ENCODE measurements around the gene SNX30. TPM values are rescaled to one million over a fixed set of nuclear protein-coding genes. Genes with fewer than 3 reads are reported as not detected.

The SNX30 gene
- total RNA-seq, 1 experiment from 2014 or later: 7.9 TPM

DNA sequence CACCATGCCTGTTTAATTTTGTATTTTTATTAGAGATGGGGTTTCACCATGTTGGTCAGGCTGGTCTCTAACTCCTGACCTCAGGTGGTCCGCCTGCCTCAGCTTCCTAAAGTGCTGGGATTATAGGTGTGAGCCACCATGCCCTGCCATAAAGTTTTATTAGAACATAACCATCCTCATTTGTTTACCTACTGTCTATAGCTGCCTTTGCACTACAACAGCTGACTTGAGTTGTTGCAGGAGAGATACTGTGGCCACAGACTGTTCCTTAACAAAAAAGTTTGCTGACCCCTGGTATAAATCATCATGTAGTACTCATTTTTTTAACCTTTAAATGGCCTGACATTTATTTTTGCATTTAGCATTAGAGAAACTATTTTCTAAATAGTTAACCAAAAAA is 31.7 kb downstream of the SNX30 start:
- DNase-seq (ENCODE audit: low read depth): no peak

DNA sequence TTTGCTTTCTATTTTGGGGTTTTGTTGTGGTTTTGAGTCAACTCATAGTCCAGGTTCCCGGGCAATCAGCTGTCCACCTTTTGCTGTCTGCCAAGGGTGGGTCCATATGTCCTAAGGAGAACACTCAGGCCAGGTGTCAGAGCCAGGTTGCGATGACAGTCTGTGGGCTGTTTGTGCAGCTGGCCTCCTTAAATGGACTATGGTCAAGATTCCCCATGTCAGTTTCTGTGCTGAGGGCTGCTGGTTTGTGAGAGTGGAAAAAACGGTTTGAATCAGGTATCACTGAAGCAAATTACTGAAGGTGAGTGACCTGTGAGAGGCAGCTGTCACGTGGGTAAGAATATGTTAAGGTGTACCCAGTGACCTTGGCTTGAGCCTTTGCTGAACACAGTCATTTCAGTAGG is 33.0 kb downstream of the SNX30 start:
- DNase-seq (ENCODE audit: low read depth): peak; percentile 12

DNA sequence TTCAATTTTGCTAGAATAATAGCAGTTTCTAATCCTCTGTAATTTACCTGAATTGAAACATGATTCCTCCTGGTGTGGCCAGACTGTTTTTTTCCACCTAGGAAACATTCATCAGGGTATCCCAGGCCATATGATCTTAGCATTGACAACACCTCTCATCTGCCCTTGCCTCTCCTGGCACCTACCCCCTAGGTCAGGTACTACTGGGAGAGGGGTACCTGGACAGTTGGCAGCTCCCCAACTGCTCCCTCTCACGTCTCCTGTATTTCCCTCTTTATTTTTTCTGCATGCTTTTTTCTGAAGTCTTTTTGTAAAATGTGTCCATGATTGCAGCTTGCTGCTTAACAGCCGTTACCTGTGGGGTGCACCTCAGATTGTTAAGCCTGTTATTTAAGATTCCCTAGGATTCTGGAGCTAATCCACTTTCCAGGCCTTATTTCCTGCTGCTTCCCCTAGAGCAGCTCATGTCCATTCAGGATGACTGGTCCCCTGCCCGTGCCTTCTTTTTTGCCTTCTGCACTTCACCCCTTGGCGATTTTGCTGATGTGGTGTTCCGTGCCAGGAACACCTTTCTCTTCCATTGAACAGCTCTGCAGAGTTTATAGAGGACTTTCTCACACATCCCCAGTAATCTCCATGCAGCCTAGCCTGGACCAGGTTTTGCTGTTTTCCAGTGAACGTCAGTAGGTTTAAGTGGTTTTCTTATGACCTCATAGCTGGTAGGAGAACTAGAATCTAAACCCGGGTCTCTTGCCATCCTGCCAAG is 33.6 kb downstream of the SNX30 start:
- peak; percentile 7 for DNase-seq (ENCODE audit: low read depth)

DNA sequence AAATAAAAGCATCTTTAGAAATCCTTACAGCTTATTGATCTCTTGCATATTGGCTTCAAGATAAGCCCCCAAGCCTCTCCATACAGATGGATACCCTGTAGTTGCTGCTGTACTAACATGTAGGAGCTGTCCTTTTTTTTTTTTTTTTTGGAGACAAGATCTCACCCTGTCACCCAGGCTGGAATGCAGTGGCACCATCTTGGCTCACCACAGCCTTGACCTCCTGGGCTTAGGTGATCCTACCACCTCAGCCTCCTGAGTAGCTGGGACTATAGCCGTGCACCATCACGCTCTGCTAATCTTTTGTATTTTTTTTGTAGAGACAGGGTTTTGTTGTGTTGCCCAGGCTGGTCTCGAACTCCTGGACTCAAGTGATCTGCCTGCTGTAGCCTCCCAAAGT is 35.4 kb downstream of the SNX30 start:
- no peak for DNase-seq (ENCODE audit: low read depth)

DNA sequence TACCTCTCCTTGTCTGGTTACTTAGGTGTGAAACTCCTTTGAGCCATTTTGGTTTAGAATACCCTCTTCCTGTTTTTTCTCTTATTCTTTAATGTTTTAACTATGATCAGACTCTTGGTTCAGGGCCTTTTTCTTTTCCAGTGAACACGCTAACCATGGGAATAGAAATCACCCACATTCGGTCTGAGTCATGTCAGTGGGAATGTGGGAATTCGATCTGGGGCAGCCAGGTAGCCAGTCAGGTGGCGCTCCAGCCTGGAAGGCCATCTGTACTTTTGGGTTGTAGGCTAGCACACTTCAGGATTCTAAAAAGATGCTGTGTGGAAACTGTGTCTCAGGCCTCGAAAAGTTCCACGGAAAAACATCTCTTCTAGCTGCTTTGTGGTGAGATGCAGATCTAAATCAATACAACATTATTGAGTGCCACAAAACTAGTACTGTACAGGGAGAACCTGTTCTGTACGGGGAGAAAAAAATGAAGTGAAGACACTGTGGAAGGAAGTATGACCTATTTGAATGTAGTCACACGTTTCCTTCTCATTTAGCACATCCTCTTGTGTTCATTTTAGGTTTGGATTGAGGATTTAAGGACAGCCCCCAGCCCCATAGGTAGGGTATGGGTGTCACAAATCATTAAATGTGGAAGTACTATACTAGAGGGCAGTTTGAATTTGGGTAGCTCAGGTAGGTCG is 36.4 kb downstream of the SNX30 start:
- no peak for DNase-seq (ENCODE audit: low read depth)

DNA sequence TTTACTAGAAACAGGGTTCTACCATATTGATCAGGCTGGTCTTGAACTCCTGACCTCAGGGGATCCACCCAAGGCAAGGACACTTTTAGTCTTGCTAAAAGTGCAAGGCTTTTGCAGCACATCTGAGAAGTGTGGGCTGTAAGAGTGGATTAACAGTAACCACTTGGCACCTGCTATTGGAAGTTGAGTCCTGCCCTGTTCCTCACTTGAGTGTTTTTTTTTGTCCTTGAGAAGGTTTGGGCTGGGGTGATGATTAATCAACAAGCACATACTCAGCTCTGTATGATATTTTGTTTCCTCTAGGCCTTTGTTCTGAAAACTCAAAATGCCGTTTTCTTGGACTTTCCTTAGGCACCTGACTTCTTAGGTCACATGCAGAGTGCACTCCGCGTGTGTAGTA is 37.4 kb downstream of the SNX30 start:
- DNase-seq (ENCODE audit: low read depth): peak; percentile 9

DNA sequence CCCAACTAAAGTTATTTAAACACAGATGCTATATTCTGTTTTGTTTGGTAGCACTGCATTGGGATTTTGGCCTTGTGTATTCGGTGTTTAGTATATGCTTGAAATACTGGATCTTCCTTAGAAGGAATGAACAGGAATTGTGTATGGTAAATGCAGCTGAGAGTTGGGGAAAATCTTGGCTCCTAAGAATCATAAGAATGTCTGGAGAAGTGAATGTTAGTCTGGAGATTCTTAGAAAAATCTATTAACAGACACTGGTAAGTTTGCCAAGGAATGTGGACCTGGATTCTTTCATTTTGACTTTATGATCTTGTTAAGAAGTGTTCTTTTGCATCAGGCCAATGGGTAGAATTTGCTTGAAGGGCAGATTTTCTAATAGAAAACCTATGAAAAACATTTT is 38.9 kb downstream of the SNX30 start:
- no peak for DNase-seq (ENCODE audit: low read depth)

DNA sequence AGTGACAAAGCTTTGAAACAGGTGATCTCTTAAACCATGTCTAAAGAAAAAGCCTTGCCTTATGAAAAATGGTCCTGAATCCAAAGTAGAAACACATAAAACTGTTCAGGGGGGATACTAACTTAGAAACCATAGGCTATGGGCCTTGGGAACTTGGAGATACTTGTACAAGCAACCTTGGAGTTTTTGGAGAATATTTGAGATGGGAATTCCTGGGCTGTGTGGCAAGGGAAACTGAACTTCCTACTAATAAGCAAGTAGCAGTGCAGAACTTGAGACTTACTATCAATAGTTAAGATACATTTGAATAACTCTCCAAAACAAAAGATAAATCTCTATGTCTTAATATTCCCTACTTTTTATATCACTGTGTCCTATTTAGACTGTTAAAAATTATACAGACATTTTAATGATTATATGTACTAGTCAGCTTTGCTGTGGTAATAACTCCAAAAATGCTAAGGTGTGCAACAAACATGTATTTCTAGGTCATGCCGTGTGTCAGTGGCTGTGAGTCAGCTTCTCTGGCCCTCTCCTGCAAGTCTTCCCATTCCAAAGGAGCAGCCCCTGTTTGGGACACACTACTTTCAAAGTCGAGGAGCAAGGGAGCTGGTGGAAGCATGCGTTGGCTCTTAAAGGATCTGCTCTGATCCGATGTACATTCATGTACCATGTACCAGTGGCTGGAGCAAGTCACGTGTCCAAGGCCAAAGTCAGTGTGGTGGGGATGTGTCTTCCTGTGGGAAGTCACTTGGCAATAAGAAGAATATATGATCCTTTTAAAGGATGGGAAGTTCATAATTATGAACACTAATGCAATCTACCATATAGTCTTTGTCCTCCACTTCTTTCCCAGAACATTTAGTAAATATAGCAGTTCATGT is 39.6 kb downstream of the SNX30 start:
- DNase-seq (ENCODE audit: low read depth): no peak

DNA sequence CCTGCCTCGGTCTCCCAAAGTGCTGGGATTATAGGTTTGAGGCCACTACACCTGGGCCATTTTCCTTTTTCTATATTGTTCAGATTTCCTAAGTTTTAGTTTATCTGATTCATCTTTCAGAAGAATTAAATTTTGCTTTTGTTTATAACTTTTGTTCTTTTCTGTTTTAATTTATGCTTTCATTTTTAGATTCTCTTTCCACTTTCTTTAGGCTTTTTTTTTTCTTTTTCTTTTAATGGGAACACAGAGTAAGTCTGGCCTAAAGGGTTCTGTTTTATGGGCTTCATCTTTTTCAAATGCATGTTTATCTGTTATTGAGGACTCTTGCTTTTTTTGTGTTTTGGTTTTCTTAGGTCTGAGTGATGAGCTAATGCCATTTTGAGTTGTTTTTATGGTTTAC is 42.1 kb downstream of the SNX30 start:
- no peak for DNase-seq (ENCODE audit: low read depth)

DNA sequence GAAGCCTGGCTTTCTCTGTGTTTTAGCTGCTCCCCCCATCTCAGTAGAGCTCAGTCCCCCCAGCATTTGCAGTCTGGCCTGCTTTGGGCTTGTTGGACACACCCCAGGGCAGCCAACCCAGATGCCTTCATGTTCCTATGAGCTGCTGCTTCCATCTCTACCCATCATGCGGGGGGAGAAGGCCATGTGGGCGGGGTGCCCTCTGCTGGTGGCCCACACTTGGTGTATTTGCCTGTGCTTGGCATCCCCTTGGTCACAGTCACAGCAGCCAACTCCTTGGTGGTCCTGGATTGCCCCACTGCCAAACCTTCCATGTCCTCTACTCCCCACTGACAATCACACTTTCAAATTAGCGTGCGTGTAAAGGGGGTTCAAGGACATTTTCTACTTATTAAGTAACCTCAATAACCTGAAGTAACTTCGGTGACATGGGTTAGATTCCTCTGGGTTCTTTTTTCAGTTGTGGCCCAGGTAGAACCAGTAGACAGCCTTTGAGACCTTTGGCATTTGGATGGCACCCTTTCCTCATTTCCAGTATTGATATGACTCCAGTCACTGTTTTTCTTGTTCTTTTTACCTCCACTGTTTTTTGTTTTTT is 42.8 kb downstream of the SNX30 start:
- peak; percentile 52 for DNase-seq (ENCODE audit: low read depth)

DNA sequence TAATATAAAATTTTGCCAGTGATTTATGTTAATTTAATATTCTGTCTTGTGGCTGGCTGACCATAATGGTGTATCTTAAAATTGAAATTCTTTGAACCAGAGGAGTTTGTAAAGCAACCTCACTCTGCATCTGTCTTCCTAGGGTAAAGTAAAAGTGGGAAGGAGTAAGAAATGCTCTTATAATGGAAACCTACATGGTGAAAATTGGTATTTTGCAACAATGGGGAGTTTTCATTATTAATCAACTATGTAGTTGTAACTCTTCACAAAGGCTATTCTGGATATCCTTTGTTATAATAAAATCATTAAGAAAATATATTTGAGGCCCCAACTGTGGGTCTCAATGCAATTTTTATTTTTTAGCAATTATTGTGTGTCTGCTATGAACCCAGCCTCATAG is 44.2 kb downstream of the SNX30 start:
- DNase-seq (ENCODE audit: low read depth): no peak

DNA sequence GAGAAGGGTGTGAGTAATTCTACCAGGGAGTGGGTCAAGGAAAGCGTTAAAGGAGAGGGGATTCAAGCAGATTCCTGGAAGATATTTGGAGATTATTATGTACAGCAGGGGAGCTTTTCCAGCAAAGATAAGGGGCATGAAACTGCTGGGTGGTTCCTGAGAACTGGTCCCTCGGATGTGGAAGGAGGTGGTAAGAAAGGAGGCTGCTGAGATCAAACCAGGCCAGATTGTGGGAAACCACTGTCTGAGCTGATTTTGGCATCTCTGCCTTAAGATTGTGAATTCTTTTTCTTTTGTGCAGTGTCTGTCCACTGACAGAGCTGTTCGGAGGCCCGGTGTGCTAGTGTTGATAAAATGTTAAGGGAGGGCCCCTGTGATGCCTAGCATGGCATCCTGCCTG is 45.4 kb downstream of the SNX30 start:
- no peak for DNase-seq (ENCODE audit: low read depth)

DNA sequence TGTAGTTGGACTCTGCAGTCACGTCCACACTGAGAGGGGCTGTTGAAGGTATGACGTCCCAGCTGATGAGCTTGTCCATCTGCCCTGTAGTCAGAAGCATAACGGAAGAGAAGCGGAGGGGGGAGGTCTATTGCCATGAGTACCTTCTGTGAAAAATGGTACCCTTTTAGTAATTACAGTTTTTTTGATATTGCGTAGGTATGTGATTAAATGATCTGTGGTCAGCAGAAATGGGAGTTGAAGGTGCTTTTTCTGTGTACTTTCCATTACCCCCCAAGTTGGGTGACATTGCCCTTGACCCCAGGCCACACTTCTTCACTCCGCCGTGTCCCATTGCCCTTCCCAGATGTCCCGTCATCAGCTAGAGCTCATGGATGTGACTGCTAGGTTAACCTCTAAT is 45.9 kb downstream of the SNX30 start:
- no peak for DNase-seq (ENCODE audit: low read depth)

DNA sequence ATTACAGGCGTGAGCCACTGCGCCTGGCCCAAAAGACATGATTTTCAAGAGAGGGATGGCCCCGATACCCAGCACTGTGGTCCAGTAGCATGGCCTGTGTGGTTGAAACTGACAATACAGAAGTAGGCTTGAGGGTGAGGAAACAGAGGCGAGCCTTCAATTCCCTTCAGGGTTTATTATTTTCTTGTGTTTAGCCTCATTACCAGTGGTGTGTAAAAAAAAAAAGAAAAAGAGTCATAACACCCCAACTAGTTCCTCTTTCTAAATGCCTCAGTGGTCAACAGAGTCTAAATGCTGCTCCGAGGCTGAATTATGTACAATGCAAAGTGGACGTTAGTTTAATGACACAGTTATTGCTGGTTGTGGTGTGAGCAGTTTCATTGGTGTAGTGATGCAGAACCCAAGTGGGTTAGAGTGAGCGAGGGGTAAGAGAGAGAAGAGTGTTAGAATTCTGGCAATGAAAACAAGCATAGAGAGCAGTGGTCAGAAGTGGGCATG is 58.8 kb downstream of the SNX30 start:
- no peak for DNase-seq (ENCODE audit: low read depth)

DNA sequence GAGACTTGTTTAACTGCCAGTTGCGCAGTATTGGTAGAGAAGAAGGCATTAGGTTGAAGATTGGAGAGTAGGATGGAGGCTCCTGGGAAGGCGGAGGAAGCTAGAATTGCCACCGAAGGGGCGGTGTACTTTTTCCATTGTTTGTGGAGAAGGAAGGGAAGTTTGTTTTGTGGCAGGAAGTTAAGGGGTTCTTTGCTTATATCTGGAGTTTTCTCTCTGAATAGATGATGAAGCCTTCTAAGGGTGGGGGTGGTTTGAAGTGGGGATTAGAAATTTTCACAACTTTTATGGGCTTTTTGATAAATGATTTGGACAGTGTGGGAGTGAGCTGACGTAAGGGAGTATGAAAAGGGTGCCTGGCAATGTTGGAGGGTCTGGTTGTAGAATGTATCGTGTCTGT is 59.3 kb downstream of the SNX30 start:
- DNase-seq (ENCODE audit: low read depth): no peak

DNA sequence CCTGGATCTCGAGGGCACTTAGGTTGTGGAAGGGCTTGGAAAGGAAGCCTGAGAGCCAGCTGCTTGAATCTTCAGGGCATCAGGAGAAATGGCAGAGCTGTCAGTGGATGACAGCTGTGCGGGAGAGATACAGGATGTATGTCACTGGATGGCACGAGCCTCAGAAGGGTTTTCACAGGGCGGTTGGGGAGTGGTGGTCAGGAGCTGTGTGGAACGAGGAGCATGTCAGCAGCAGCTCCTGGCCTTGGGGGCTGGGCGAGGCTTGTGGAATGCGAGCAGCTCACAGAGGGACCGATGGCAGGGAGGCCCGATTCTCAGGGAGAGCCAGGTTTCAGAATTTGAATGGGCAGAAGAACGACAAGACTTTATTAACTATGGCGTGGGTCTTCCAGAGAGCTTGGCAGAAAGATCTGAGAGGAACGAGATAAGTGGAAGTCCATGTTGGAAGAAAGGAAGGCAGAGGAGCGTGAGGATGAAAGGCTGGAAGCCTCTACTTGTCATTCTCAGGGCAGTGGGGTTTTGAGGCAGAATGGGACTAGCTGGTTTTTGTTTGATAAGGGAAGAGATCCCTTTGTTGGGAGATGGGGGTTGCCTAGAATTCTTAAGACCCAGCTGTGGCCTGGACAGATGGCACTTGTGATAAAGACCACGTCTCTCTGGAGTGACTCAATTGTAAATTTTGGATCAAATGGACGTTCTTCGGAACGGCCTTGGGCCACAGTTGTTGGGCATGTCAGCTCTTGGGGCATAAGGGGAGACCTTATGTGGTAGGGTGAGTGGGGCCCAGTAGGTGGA is 60.3 kb downstream of the SNX30 start:
- peak; percentile 45 for DNase-seq (ENCODE audit: low read depth)

DNA sequence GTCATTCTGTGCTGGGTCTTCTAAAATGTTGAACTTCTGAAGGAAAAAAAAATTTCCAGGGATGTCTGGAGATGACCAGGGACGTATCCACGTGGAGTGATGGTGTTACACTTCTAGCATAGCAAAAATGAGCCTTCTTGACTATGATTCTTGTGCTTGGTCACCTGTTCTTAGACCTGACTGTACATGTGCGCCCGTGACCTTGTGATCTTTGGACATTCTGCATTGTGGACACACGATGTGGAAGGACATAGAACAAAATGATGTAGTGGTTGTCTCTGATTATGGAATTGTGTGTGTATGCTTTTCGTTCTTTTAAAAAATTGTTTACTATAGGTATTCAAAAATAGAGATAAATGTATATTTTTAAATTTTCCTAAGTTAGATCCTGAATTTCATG is 61.0 kb downstream of the SNX30 start:
- no peak for DNase-seq (ENCODE audit: low read depth)

DNA sequence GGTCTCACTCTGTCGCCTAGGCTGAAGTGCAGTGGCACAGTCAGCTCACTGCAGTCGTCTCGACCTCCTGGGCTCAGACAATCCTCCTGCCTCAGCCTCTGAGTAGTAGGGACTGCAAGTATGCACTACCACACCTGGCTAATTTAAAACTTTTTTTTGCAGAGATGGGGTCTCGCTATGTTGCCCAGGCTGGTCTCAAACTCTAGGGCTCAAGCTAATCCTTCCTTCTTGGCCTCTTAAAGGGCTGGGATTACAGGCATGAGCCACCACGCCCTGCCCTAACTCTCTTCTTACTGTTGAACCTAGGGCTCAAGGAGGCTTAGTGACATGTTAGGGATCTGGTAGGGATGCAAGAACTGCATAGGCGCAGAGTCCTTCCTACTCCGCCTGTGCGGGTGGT is 65.3 kb downstream of the SNX30 start:
- no peak for DNase-seq (ENCODE audit: low read depth)

DNA sequence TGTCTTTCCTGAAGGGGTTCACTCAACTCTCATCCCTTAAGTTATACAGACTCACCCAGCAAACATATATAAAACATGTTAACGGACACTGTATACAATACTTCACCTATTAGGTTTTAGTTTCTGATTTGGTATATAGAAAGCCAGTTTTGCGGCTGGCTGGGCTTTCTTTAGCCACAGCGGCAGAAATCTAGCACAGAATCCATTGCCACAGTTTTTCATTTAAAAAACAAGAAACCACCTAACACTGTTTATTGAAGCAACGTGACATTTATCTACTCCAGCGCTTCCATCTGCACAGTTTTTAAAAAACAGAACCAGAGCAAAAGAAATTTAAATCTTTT is 67.3 kb downstream of the SNX30 start:
- no peak for DNase-seq (ENCODE audit: low read depth)

DNA sequence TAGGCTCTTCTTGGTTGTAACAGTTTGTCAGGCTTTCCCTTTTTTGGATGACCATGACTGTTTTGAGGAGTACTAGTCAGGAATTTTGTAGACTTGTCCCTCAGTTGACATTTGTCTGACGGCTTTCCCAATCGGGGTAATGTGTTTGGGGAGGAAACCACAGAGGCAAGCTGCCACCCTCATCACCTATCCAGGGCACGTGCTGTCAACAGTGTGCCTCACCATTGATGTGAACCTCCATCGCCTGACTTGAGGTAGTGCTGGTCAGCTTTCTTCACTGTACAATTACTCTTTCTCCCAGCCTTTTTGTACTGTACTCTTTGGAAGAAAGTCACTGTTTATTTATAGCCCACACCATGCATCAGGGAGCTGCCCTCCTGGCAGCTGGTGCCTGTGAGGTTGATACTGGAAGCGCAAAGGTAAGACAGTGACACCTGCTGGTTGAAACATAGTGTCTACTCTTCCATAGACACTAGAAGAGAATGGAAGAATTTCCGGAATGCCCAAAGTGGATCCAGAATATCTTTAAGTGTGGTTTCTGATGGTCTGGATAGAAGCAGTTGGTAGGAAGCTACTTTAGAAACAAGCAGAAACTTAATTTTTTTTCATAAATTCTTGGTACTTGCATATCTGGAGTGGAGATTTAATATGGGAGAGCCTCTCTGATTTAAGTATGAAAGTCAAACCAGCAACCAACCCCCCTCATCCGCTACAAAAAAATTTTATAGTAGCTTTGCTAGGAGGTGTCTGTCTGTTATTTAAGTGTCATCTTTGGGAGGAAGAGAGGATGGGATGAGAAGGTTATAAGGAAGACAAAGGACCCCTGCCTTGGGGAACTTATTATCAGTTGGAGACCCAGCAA is 69.3 kb downstream of the SNX30 start:
- peak; percentile 83 for DNase-seq (ENCODE audit: low read depth)

All from LHCN-M2 (cell line).